ENCODE results near the gene SYCP2L. TPM values are rescaled to one million over a fixed set of nuclear protein-coding genes. Genes with fewer than 3 reads are reported as not detected.

The SYCP2L gene
- total and polyA plus RNA-seq, 2 of the 8 experiments (the other 6 are each of a cell fraction or from before 2014, with no cell fraction given) = 1.7 to 4.2 TPM

DNA sequence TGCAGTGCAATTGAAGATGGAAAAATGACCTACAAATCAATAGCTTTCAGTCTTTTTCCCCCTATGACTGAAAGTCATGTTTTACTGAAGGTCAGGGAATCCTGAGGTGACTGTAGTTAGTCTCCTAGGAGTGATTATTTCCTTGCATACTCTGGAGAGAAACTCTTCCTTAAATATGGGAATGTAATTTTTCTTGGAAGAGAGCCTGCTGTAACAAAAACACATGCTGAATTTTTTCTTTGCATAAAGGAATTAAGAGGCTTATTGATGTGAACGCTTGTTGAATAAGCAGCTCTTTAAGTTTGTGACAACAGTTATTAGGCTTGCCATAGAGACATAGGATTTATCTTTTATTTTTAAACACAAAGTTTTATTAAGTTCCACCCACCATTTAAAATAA, 92.8 kb downstream of the SYCP2L start:
- H2AK5ac ChIP-seq (ENCODE audit: low read depth, low read length) = no peak overlapping the region
- POLR2A ChIA-PET (ENCODE audit: partially characterized antibody) = interaction anchor here (0.6 to 1.9 kb wide), 4 partner anchors 11 to 497 kb away, joined by 3 to 5 read pairs (median 4); no protein-coding TSS in a partner anchor
- WGBS, 2 experiments (ENCODE audit: extremely low coverage in 1 of 2, insufficient coverage in 1 of 2, insufficient read length in 1 of 2, insufficient replicate concordance in 2 of 2, low coverage in 1 of 2, low lambda C conversion rate in 2 of 2, missing lambda C conversion rate in 1 of 2) = 89% methylated on average over 1 of the region's 1 CpG; no CpG with 5 or more reads in 1 of the 2 experiments
- H3K18ac ChIP-seq (ENCODE audit: extremely low read depth, low read length) = no peak overlapping the region
- H4K91ac ChIP-seq (replicated peaks; ENCODE audit: insufficient read length, low read length) = no peak overlapping the region
- no peak overlapping the region for H2BK5ac ChIP-seq (ENCODE audit: low read depth, low read length)
- H3K9me3 ChIP-seq (ENCODE audit: insufficient read depth in 2 of 2, low read depth in 1 of 2, low read length in 1 of 2) = no peaks in the 10 kb centered on the region
- H2BK20ac ChIP-seq (ENCODE audit: low read length) = no peak overlapping the region
- no peak overlapping the region for H2BK12ac ChIP-seq (ENCODE audit: low read depth, low read length)
- no peak overlapping the region for H3K23ac ChIP-seq (ENCODE audit: insufficient read length)
- no peak overlapping the region for H3K4me2 ChIP-seq (ENCODE audit: insufficient read depth in 1 of 2, low read depth in 2 of 2, low read length in 2 of 2)
- H3K79me1 ChIP-seq (ENCODE audit: low read depth, low read length) = no peaks in the 10 kb centered on the region
- no peak overlapping the region for H4K8ac ChIP-seq (ENCODE audit: extremely low read depth, insufficient read depth, low read length)
- no peak overlapping the region for H3K56ac ChIP-seq (replicated peaks; ENCODE audit: insufficient read length, low read depth, low read length)
- no peak for FAIRE-seq
- H3K4me1 ChIP-seq (replicated peaks in 1 of 4; ENCODE audit: control insufficient read depth in 3 of 4, insufficient read depth in 4 of 4, low read length in 3 of 4) = peaks cover 0 to 3% (median under 1%) of the 10 kb centered on the region in 4 experiments; a peak in 2 of 7 replicates
- H3K9ac ChIP-seq (replicated peaks in 1 of 4; ENCODE audit: extremely low read depth in 1 of 4, low read depth in 3 of 4, low read length in 3 of 4) = no peak overlapping the region
- H3K4me3 ChIP-seq (ENCODE audit: extremely low read depth in 1 of 4, insufficient read depth in 2 of 4, low read depth in 3 of 4, low read length in 4 of 4) = no peak overlapping the region
- H3K79me2 ChIP-seq (ENCODE audit: control insufficient read depth in 1 of 2, insufficient read depth in 2 of 2, low read length in 2 of 2) = no peaks in the 10 kb centered on the region
- DNase-seq (ENCODE audit: low read depth in 1 of 2, low spot score in 2 of 2) = no peak
- no peak overlapping the region for H2BK120ac ChIP-seq (replicated peaks; ENCODE audit: low read depth, low read length)
- no peak overlapping the region for H3K14ac ChIP-seq (ENCODE audit: insufficient read length)
- TF ChIP-seq JUND (IDR thresholded peaks at IDR 0.05; ENCODE audit: low read length) (no peak), RXRA (IDR thresholded peaks at IDR 0.05; ENCODE audit: insufficient read depth, low read depth, low read length) (no peak), TAF7 (optimal IDR thresholded peaks at IDR 0.05; ENCODE audit: borderline replicate concordance, low read depth, low read length) (no peak), BRCA1 (IDR thresholded peaks at IDR 0.05; ENCODE audit: low read depth, low read length) (no peak), SIX5 (IDR thresholded peaks at IDR 0.05; ENCODE audit: low read depth, low read length) (no peak), SAP30 (IDR thresholded peaks at IDR 0.05; ENCODE audit: insufficient read depth, insufficient replicate concordance, low read length) (no peak), TBP (IDR thresholded peaks at IDR 0.05; ENCODE audit: low read depth, low read length) (no peak), EGR1 (IDR thresholded peaks at IDR 0.05; ENCODE audit: borderline replicate concordance, low read depth, low read length) (no peak), CBX5 (IDR thresholded peaks at IDR 0.05; ENCODE audit: low read depth, low read length) (no peak), SIRT6 (IDR thresholded peaks at IDR 0.05; ENCODE audit: low read length) (no peak), HDAC2 (IDR thresholded peaks at IDR 0.05; ENCODE audit: borderline replicate concordance in 1 of 2, low read depth in 2 of 2, low read length in 2 of 2) (no peak), SUZ12 (IDR thresholded peaks at IDR 0.05; ENCODE audit: low read length) (no peak), NRF1 (IDR thresholded peaks at IDR 0.05; ENCODE audit: low read depth, low read length) (no peak), JUN (IDR thresholded peaks at IDR 0.05; ENCODE audit: low read depth, low read length) (no peak), KDM5A (IDR thresholded peaks at IDR 0.05; ENCODE audit: low read length) (no peak)
- no peak overlapping the region for H2BK15ac ChIP-seq (ENCODE audit: low read length)
- no peak overlapping the region for H2AFZ ChIP-seq (ENCODE audit: low read length)
- no peaks in the 10 kb centered on the region for H4K20me1 ChIP-seq (replicated peaks in 1 of 2; ENCODE audit: control insufficient read depth in 1 of 2, insufficient read depth in 2 of 2, low read length in 2 of 2)
- no peaks in the 10 kb centered on the region for H3K36me3 ChIP-seq (ENCODE audit: control insufficient read depth in 2 of 4, insufficient read depth in 4 of 4, low read length in 3 of 4)
- CTCF ChIA-PET (ENCODE audit: partially characterized antibody) = interaction anchor here (0.8 to 2.0 kb wide), 5 partner anchors 25 to 101 kb away, joined by 3 to 8 read pairs (median 3); no protein-coding TSS in a partner anchor
- no peak overlapping the region for H4K5ac ChIP-seq (ENCODE audit: insufficient read length, low read depth, low read length)
- H3K27ac ChIP-seq (ENCODE audit: low read depth, low read length) = no peak overlapping the region
- no peaks in the 10 kb centered on the region for H3K27me3 ChIP-seq (replicated peaks in 1 of 4; ENCODE audit: control insufficient read depth in 3 of 4, extremely low read depth in 1 of 4, insufficient read depth in 3 of 4, low read length in 3 of 4)
- H3K4ac ChIP-seq (replicated peaks; ENCODE audit: insufficient read length, low read depth, low read length) = no peak overlapping the region
- H3K23me2 ChIP-seq (ENCODE audit: low read depth, low read length) = no peaks in the 10 kb centered on the region
